GM19463 (cell line): ENCODE data around the gene SPIN2B.

Experiments used
- ATAC-seq: cut with Tn5 transposase; IDR thresholded peaks from one replicate; pipeline ENCODE4 v1.9.1; 2021; ENCODE audit warnings: mild to moderate bottlenecking, moderate library complexity; ENCODE audit not compliant: unreplicated experiment

Gene SPIN2B

DNA sequence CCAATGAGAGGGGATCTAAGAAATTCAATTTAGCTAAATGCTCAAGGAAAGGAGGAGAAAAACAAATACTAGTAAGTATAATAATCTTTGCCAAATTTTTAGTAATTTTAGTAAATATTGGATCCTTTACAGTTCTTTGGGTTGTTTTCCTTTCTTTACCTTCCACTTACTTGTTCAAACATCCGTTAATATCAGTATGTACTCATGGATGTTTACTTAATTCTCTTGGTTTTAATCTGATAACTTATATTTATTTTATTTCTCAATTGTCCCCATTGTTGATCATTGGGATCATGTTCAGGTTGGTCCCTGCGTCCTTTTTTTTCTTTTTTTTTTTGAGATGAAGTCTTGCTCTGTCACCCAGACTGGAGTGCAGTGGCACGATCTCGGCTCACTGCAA is 46.9 kb downstream of the SPIN2B start:
- ATAC-seq: no peak

DNA sequence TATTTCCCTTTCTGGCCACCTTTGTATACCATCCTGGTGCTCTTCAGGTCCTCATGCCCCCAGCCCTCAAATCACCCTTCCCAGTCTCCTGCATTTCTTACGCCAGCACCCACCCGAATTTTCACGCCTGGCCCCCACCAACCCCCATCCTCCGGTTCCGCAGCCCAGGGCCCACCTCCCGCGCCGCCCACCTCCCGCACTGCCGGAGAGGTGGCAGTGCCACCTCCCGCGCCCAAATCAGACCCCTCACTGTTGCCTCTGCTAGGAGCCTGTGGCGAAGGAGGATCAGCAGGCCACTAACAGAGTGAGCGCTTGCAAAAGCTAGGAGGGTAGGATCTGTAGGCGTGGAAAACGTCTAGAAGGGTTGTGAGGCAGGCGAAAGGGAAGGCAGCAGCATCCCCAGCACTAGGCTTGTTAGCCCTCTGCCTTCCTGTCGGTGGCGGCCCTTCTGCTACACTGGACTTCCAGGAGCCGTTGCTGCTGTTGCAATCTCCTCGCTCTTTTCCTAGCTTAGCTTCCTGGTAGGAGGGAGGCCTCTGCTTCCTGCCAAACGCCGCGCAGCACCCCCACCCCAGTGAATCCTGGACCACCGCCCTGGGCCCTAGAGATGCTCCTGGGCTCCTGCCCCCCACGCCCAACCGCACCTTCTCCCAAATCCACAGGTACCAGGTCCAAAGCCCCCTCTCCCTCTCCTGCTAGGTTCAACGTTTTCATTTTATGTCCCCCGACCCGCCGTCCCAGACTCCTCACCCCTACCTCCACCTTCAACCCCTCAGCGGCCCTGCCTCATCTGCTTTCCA is 51.0 kb downstream of the SPIN2B start:
- ATAC-seq: no peak
